M059J (cell line): Measurements from ENCODE around the gene MIA2. TPM values are rescaled to one million over a fixed set of nuclear protein-coding genes. Genes with fewer than 3 reads are reported as not detected.
"Not testable (repeated sequence)": the region's sequence is repeated elsewhere in the genome, so short reads cannot be mapped to it uniquely, and the experiment has no call there.

Source experiments
- DNase-seq: peaks from one replicate; pipeline ENCODE4 v3.0.0-alpha.2; 2012; ENCODE audit warnings: low read depth
- total RNA-seq: library from RNA; depleted of rRNA; stranded (reverse); fragments of >200 nt; shearing (Covaris generic); gene quantifications from 2 replicates; pipeline ENCODE4 v1.2.3, GENCODE V29; 2014

MIA2 gene
- total RNA-seq, 1 experiment from 2014 or later = 20.1 TPM

DNA sequence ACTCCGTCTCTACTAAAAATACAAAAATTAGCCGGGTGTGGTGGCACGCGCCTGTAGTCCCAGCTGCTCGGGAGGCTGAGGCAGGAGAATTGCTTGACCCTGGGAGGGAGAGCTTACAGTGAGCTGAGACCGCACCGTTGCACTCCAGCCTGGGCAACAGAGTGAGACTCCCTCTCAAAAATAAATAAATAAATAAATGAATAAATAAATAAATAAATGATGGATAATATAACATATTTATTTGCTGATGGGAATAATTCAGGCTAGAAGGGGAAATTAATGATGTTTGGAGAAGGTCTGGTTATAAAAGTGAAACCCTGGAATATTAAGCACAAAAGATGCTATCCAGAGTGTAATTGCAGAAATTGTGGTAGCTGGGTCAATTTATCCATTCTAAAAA is 107.4 kb downstream of the MIA2 start:
- DNase-seq = not testable (repeated sequence)

GRCh38 chr14:39342768-39343167 is 109.1 kb downstream of the MIA2 start:
- no peak for DNase-seq

DNA sequence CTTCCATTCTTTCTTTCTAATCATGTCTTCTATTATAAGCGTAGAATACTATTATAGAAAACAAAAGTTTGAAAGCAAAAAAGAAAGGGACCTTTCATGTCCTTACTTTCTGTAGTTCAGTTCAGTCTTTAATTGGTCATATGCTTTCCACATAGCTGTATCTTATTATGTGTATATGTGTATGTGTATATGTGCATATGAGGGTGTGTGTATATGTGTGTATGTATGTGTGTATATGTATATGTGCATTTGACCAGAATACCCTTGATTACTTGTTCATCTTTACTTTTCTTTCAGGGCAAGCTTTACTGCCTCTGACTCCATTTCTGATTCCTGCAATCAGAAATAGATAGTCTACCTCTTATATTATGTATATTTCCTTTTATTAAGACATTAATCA is 109.9 kb downstream of the MIA2 start:
- DNase-seq = no peak

DNA sequence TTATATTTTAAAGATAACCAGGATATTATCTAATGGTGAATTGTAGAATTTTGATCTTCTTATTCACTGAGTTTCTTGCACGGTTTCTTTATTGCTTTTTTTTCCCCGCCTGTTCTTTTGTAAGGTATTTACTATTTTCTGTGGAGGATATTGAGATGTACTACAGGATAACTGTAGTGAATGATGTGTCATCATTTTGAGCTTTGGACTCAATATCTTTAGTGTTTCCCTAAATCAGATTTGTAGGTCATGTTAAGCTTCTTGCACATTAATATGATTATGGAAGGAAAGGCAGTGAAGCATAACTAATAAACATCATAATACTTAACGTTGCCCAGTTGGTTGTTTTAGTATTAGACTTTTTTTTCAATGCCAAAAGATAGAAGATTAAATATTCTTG is 117.2 kb downstream of the MIA2 start:
- no peak for DNase-seq

- DNase-seq = no peak
Observed at GRCh38 chr14:39351708-39352107, 118.0 kb downstream of the MIA2 start.

DNA sequence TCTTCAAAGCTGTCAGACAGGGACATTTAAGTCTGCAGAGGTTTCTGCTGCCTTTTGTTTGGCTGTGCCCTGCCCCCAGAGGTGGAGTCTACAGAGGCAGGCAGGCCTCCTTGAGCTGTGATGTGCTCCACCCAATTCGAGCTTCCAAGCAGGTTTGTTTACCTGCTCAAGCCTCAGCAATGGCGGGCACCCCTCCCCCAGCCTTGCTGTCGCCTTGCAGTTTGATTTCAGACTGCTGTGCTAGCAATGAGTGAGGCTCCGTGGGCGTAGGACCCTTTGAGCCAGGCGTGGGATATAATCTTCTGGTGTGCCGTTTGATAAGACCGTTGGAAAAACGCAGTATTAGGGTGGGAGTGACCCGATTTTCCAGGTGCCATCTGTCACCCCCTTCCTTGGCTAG is 125.4 kb downstream of the MIA2 start:
- not testable (repeated sequence) for DNase-seq

DNA sequence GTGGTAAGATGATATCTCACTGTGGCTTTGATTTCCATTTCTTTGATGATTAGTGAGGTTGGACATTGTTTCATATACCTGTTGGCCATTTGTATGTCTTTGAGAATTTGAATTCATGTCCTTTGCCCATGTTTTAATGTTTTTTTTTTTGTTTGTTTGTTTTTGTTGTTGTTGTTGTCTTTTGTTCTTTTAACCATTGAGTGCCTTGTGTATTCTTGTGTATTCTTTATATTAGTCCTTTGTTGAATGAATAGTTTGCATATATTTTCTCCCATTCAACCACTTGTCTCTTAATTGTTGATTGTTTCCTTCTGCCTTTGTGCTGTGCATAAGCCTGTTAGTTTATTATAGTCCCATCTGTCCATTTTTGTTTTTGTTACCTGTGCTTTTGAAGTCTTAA is 126.6 kb downstream of the MIA2 start:
- DNase-seq = no peak

- not testable (repeated sequence) for DNase-seq
Observed at GRCh38 chr14:39361556-39361955, 127.8 kb downstream of the MIA2 start.

DNA sequence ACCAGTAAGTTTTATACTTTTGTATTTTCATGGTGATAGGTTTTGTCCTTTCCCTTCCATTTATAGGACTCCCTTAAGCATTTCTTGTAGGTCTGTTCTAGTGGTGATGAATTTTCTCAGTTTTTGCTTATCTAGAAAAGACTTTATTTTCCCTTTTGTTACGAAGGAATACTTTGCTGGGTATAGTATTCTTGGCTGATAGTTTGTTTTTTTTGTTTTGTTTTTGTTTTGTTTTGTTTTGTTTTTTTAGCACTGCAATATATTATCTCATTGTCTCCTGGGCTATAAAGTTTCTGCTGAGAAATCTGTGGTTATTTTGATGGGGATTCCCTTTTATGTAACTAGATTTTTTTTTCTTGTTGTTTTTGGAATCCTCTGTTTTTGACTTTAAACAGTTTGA is 130.8 kb downstream of the MIA2 start:
- no peak for DNase-seq

DNA sequence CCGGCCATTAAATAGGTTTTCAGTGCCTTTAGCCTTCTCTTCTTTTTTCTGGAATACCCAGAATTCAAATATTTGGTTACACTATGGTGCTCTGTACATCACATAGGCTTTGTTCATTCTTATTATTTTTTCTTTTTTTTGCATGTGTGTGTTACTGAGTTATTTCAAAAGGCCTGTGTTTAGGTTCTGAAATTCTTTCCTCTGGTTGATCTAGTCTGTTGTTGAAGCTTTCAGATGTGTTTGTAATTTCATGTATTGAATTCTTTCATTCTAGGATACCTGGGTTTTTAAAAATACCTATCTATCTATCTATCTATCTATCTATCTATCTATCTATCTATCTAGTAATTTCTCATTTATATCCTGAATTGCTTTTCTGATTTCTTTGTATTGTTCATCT is 131.6 kb downstream of the MIA2 start:
- DNase-seq = no peak

DNA sequence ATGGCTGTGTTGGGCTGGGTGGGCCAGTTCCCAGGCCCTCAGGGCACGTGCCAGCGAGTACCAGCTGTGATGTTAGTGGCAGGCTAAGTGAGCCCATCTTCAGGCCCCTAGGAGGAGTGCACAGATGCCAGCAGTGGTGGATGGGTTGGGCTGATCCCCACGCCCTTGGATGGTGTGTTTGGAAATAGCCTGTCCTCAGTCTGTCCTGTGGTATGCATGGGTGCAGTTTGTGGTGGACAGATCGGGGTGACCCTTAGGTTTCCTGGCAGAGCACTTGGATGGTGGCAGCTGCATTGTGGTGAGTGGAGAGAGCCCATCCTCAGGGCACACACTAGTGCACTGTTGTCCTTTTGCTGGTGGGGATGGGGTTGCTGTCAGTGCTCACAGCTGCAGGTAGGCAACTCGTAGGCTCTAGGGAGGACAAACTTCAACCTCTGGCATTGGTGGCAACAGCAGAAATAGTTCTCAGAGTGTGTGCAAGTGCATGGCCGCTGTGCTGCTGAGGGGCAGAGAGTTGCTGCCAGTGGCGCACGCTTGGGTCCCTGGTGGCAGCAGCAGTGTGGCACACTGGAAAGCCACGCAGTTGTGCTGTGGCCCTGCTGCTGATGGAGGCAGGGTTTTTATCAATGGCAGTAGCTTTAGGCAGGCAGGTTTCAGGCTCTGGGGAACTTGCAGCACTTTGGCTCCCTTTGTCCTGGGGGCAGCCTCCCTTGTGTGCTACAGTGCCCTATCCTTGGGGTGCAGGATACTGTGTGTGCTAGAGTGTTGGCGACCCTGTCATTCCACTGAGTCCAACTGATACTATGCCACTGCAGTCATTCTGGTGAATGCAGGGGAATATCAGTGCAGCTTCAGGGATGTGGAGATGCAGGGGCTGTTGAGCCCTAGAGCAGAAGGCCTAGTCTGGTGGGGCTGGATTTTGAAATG is 133.0 kb downstream of the MIA2 start:
- no peak for DNase-seq

DNA sequence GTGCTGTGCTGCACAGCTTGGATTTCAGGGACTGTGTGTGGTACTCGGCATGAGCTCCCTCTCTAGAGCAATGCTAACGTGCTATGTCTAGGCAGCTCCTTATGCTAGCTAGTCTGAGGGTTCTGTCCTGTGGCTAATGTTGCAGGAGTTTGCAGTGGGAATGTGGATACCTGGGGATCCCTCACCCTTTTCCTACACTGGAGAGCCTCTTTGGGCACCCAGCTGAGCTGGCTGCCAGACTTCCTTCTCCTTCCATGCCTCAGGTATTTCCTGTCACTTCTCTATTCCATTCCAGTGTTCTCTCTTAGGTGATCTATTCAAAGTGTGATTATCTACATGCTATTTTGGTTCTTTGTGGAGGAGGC is 133.7 kb downstream of the MIA2 start:
- no peak for DNase-seq

DNA sequence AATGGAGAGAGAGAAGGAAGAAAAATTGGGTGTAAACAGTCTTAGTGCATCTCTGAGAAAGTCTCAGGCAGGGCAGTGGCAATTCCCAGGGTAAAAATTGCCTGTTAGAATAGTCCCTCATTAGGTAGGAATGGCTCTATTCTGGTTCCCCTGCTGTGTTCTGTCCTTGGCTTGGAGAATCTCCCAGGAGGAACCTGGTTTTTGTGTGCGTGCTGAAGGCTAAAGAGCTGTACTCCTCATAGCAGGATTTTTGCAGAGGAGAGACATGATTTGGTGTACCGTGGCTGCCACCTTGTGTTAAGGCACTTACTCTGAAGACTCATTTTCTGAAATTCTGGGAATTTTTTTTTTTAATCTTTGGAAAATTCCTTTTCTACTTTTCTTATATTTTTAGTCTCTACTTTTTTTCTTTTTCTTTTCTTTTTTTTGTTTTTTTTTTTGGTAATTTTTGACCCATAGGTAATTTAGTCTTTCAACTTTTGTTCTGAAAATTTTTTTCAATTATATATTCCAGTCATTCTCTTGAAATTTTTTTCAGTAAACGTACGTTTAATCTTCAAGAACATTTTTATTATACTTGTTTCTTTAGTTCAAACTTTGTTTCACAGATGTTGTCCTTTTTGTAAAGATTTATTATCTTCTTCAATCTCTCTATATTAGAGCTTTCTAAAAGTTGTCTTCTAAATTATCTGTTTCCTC is 134.7 kb downstream of the MIA2 start:
- peak; percentile 68 for DNase-seq

- no peak for DNase-seq
Observed at GRCh38 chr14:39369029-39369428, 135.3 kb downstream of the MIA2 start.

GRCh38 chr14:39370415-39370814 is 136.7 kb downstream of the MIA2 start:
- DNase-seq = no peak

GRCh38 chr14:39372656-39373055 is 138.9 kb downstream of the MIA2 start:
- DNase-seq = no peak

- peak; percentile 65 for DNase-seq
Observed at GRCh38 chr14:39374851-39375250, 141.1 kb downstream of the MIA2 start.

DNA sequence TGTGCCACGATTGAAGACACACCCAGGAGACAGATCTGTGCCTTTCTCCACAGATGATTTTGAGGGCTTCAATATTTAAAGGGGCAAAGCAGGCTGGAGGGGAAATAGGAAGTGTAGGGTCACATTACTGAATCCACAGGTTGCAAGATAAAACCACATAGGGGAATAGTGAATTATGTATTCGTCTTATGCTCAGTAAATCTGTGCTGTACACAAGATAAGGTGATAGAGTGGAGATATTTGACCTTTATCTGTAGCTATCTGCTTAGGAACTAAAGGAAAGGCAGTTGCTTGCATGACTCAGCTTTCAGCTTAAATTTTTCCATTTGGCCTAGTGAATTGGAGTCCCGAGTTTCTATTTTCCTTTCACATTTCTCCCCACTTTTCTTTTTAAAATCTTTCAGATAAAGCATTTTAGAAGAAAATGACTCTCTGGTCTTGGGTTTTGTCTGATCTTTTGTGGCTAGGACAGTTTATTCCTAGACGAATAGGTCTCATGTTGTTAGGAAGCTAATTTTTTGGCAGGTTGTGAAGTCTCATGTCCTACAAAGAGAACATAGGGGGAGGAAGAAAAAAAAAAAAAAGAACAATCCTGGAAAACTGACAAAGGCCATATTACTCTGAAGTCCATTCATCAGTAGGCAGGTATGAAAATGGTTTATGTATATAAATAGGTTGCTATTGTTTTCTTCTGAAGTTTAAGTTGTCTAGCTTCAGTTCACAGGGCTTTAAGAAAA is 143.1 kb downstream of the MIA2 start:
- peak; percentile 61 for DNase-seq

DNA sequence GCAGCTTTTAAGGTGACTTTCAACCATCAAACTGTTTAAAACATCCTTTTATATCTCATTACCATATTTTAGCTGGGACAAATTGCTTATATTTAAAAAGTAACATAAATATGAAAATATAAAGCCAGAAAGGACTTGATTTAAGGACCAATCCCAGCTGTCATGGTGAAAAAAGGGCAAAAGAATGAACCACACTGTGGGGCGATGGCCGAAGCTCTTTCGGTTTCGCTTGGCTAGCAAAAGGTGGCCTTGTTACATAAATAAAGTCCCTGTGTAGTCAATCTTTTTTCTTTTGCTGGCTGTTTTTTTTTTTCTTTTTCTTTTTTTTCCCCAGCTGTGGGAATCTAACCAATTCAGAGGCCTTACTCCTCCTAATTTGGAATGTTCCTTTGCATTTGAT is 147.7 kb downstream of the MIA2 start:
- DNase-seq = peak; percentile 17

DNA sequence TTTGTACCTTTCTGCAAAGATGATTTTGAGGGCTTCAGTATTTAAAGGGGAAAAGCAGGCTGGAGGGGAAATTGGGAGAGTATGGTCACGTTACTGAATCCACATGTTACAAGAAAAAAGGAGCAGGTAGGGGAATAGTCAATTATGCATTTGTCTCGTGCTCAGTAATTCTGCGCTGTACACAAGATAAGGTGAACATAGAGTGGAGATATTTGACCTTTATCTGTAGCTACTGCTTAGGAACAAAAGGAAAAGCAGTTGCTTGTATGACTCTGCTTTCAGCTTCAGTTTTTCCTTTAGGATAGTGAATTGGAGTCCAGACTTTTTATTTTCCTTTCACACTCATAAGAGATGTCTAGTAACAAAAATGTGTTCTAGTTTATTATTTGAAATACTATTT is 148.7 kb downstream of the MIA2 start:
- DNase-seq = no peak

DNA sequence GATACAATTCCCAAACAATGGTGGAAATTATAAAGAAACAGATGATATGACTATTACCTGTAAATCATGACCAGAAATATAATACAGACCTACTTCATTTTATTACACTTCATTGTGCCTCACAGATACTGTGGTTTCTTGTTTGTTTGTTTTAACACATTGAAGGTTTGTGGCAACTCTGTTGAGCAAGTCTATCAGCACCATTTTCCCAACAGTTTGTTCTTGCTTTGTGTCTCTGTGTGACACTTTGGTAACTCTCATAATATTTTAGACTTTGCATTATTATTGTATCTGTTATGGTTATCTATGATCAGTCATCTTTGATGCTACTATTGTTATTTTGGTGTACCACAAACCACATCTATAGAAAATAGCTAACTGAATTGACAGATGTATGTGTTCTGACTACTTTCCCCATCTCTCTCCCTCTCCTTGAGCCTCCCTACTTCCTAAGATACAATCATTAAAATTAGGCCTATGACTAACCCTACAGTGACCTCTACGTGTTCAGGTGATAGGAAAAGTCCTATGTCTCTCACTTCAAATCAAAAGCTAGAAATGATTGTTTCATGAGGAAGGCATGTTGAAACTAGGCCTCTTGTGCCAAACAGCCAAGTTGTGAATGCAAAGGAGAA is 149.4 kb downstream of the MIA2 start:
- DNase-seq = no peak

- no peak for DNase-seq
Observed at GRCh38 chr14:39383741-39384140, 150.0 kb downstream of the MIA2 start.
